ENCODE results near the gene FAM210B.

The FAM210B gene

DNA sequence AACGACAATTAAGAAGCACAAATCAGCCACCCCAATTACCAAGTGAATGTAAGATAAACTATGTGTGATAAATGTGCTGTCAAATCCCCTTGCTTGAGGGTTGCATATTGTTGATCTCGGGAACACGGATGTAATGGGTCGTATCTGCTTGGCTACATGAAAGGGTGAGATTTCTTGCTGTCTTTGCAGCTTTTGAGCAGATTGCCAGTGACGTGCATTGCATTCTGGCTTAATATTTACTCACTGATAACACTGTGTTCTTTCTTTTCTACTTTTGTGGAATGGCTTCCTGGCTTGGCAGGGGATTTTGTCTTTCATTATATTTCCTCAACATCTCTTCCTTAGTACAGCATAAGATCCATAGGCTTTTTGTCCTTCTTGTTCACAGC lies 10.5 kb upstream of the FAM210B start:
- TF ChIP-seq, protein P1, sequence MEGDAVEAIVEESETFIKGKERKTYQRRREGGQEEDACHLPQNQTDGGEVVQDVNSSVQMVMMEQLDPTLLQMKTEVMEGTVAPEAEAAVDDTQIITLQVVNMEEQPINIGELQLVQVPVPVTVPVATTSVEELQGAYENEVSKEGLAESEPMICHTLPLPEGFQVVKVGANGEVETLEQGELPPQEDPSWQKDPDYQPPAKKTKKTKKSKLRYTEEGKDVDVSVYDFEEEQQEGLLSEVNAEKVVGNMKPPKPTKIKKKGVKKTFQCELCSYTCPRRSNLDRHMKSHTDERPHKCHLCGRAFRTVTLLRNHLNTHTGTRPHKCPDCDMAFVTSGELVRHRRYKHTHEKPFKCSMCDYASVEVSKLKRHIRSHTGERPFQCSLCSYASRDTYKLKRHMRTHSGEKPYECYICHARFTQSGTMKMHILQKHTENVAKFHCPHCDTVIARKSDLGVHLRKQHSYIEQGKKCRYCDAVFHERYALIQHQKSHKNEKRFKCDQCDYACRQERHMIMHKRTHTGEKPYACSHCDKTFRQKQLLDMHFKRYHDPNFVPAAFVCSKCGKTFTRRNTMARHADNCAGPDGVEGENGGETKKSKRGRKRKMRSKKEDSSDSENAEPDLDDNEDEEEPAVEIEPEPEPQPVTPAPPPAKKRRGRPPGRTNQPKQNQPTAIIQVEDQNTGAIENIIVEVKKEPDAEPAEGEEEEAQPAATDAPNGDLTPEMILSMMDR (conservative IDR thresholded peaks at IDR 0.05; ENCODE audit: low read depth, low read length): no peak
- H3K79me2 ChIP-seq (ENCODE audit: insufficient read depth, low read depth): no peaks in the 10 kb centered on the region
- no peak overlapping the region for H3K9ac ChIP-seq
- no peaks in the 10 kb centered on the region for H4K20me1 ChIP-seq (ENCODE audit: insufficient read depth)
- H3K36me3 ChIP-seq (ENCODE audit: insufficient read depth): no peaks in the 10 kb centered on the region
- no peak overlapping the region for H3K4me2 ChIP-seq
- no peaks in the 10 kb centered on the region for H3K4me1 ChIP-seq (ENCODE audit: low read depth, poor library complexity, severe bottlenecking)
- H3K27me3 ChIP-seq (ENCODE audit: insufficient read depth, low read depth): no peaks in the 10 kb centered on the region
- no peak overlapping the region for H2AFZ ChIP-seq (ENCODE audit: low read depth)
- no peak overlapping the region for H3K4me3 ChIP-seq (IDR thresholded peaks at IDR 0.05; ENCODE audit: insufficient read depth, low read depth, low read length)
- H3K27ac ChIP-seq: no peak overlapping the region

DNA sequence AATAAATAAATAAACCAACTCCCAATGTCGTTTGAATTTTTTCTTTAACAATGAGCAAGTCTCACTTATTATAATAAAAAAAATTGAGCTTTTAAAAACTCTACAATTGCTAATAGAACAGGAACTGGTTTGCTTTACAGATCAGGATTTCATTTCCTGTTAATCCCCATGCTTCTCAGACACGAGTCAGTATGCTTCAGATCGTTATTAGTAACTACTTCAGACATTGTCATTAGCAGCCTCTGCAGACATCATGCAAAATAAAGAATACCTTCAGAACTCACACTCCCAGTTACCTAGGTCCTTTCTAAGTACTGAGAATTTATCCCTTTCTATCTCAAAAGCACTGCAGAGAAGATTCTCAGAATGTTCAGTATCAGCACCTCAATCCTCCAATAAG lies 10.0 kb upstream of the FAM210B start:
- no peak overlapping the region for H3K4me2 ChIP-seq
- H3K36me3 ChIP-seq (ENCODE audit: insufficient read depth): no peaks in the 10 kb centered on the region
- TF ChIP-seq, protein P1 (conservative IDR thresholded peaks at IDR 0.05; ENCODE audit: low read depth, low read length): no peak
- H3K4me3 ChIP-seq (IDR thresholded peaks at IDR 0.05; ENCODE audit: insufficient read depth, low read depth, low read length): no peak overlapping the region
- no peaks in the 10 kb centered on the region for H3K79me2 ChIP-seq (ENCODE audit: insufficient read depth, low read depth)
- H3K4me1 ChIP-seq (ENCODE audit: low read depth, poor library complexity, severe bottlenecking): no peaks in the 10 kb centered on the region
- no peaks in the 10 kb centered on the region for H4K20me1 ChIP-seq (ENCODE audit: insufficient read depth)
- H3K9ac ChIP-seq: no peak overlapping the region
- no peak overlapping the region for H3K27ac ChIP-seq
- no peaks in the 10 kb centered on the region for H3K27me3 ChIP-seq (ENCODE audit: insufficient read depth, low read depth)
- H2AFZ ChIP-seq (ENCODE audit: low read depth): no peak overlapping the region

DNA sequence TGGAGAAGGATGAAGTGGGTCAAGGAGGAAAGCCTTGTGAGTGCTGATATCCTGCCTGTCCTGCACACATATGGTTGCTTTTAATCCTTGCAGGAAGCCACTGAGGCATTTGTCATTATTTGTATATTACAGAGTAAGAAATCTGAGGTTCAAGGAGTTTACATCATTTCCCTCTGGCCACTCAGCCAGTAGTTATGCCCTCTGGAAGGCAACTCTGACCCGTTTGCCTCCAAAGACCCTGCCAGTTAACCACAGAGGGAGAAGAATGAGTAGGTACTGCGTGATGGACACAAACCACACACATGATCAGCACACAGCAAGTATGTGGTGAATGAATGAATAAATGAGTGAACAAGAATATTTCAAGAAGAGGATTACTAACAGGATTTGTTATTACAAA lies 7.9 kb upstream of the FAM210B start:
- H3K4me2 ChIP-seq: no peak overlapping the region
- no peaks in the 10 kb centered on the region for H4K20me1 ChIP-seq (ENCODE audit: insufficient read depth)
- H3K79me2 ChIP-seq (ENCODE audit: insufficient read depth, low read depth): no peaks in the 10 kb centered on the region
- H3K4me3 ChIP-seq (IDR thresholded peaks at IDR 0.05; ENCODE audit: insufficient read depth, low read depth, low read length): no peak overlapping the region
- H3K36me3 ChIP-seq (ENCODE audit: insufficient read depth): no peaks in the 10 kb centered on the region
- H3K9ac ChIP-seq: no peak overlapping the region
- TF ChIP-seq, protein P1 (conservative IDR thresholded peaks at IDR 0.05; ENCODE audit: low read depth, low read length): no peak
- H2AFZ ChIP-seq (ENCODE audit: low read depth): no peak overlapping the region
- no peak overlapping the region for H3K27ac ChIP-seq
- H3K4me1 ChIP-seq (ENCODE audit: low read depth, poor library complexity, severe bottlenecking): no peaks in the 10 kb centered on the region
- H3K27me3 ChIP-seq (ENCODE audit: insufficient read depth, low read depth): no peaks in the 10 kb centered on the region

DNA sequence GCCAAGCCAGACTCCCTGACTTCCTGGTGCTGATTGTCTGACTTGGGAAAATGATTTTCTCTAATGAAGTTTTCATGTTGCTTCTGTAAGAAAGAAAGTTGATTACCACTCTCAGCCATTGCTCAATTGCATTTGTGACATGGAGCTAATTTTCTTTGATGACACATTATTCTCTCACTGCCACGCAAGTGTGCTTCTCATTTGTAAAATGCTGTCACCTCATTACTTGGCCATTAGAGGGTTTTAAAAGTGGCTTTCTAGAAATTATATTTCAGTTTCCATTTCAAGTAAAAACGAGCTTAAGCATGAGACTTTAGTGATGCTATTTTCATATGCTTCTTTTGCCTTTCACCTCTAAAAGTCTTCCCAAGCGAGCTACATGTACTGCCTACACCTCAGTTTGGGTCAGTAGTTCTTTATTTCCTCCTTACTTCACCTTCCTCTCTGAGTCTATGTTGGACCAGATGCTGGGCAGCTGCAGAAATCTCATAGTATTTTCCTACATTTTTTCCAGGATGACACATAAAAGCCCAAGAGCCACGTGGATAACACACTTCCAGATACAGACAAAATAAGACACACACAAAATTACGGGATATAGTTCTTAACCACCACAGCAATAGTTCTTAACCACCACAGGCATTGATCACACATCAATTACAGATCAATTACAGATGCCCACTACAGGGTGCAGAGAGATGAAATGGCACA lies 6.3 kb upstream of the FAM210B start:
- Histone ChIP-seq H3K27me3 (ENCODE audit: insufficient read depth, low read depth) (no peaks in the 10 kb centered on the region), H3K36me3 (ENCODE audit: insufficient read depth) (no peaks in the 10 kb centered on the region), H2AFZ (ENCODE audit: low read depth) (no peak overlapping the region), H3K4me1 (ENCODE audit: low read depth, poor library complexity, severe bottlenecking) (no peaks in the 10 kb centered on the region), H3K79me2 (ENCODE audit: insufficient read depth, low read depth) (no peaks in the 10 kb centered on the region), H3K4me3 (IDR thresholded peaks at IDR 0.05; ENCODE audit: insufficient read depth, low read depth, low read length) (no peak overlapping the region), H4K20me1 (ENCODE audit: insufficient read depth) (no peaks in the 10 kb centered on the region), H3K27ac (no peak overlapping the region), H3K4me2 (no peak overlapping the region), H3K9ac (no peak overlapping the region)
- TF ChIP-seq, protein P1 (conservative IDR thresholded peaks at IDR 0.05; ENCODE audit: low read depth, low read length): no peak
